Measurements from ENCODE around the gene DGKQ.

DNA sequence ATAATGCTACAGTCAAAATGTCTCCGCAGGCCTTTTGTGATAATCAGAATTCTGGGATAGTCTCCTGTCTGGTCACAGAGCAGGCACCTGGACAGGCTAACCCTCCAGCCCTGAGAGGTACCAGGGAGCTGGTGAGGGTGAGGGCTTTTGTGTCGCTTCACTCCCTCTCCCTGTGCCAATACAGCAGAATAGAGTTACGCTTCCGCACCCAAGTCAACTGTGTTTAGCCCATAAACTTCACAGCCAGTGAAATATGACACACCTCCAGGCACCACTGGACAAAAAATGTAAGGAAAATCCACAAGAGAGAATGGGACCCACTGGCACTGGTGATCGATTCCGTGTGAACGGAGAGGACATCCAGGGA lies 42.6 kb downstream of the DGKQ start:
- TF ChIP-seq, protein P1, sequence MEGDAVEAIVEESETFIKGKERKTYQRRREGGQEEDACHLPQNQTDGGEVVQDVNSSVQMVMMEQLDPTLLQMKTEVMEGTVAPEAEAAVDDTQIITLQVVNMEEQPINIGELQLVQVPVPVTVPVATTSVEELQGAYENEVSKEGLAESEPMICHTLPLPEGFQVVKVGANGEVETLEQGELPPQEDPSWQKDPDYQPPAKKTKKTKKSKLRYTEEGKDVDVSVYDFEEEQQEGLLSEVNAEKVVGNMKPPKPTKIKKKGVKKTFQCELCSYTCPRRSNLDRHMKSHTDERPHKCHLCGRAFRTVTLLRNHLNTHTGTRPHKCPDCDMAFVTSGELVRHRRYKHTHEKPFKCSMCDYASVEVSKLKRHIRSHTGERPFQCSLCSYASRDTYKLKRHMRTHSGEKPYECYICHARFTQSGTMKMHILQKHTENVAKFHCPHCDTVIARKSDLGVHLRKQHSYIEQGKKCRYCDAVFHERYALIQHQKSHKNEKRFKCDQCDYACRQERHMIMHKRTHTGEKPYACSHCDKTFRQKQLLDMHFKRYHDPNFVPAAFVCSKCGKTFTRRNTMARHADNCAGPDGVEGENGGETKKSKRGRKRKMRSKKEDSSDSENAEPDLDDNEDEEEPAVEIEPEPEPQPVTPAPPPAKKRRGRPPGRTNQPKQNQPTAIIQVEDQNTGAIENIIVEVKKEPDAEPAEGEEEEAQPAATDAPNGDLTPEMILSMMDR (IDR thresholded peaks at IDR 0.05; ENCODE audit: low read depth, low read length, poor library complexity, severe bottlenecking), result no peak
- TF ChIP-seq EZH2phosphoT487 (IDR thresholded peaks at IDR 0.05; ENCODE audit: borderline replicate concordance, low read length), result no peak

Data from DOHH2 (cell line).